GM21529 (cell line): ENCODE data around the gene ACSM4.
"Not testable (repeated sequence)": the region's sequence is repeated elsewhere in the genome, so short reads cannot be mapped to it uniquely, and the experiment has no call there.

ENCODE experiments used
- ATAC-seq: cut with Tn5 transposase; IDR thresholded peaks from one replicate; pipeline ENCODE4 v1.9.1; 2021; ENCODE audit not compliant: unreplicated experiment

Gene ACSM4

GRCh38 chr12:7303772-7304171 lies at the start of gene ACSM4:
ACSM4 (plus strand) TSS chr12:7304072; CDS start chr12:7304332, 260 bp downstream.
- no peak for ATAC-seq

- no peak for ATAC-seq
Measured at GRCh38 chr12:7259060-7259459, 44.8 kb upstream of the ACSM4 start.

- ATAC-seq = no peak
Measured at GRCh38 chr12:7264538-7264937, 39.3 kb upstream of the ACSM4 start.

GRCh38 chr12:7265251-7265650 lies 38.6 kb upstream of the ACSM4 start:
- no peak for ATAC-seq

GRCh38 chr12:7269273-7269672 lies 34.6 kb upstream of the ACSM4 start:
- no peak for ATAC-seq

GRCh38 chr12:7271893-7272514 lies 31.9 kb upstream of the ACSM4 start:
- no peak for ATAC-seq

- ATAC-seq = not testable (repeated sequence)
Measured at GRCh38 chr12:7275482-7275881, 28.4 kb upstream of the ACSM4 start.

- peak; percentile 75 for ATAC-seq
Measured at GRCh38 chr12:7282844-7283243, 21.0 kb upstream of the ACSM4 start.

- ATAC-seq = no peak
Measured at GRCh38 chr12:7289743-7290142, 14.1 kb upstream of the ACSM4 start.

- not testable (repeated sequence) for ATAC-seq
Measured at GRCh38 chr12:7290588-7290987, 13.3 kb upstream of the ACSM4 start.

GRCh38 chr12:7292300-7292699 lies 11.6 kb upstream of the ACSM4 start:
- no peak for ATAC-seq

- no peak for ATAC-seq
Measured at GRCh38 chr12:7293670-7294069, 10.2 kb upstream of the ACSM4 start.

GRCh38 chr12:7295529-7295928 lies 8.3 kb upstream of the ACSM4 start:
- ATAC-seq = no peak

- no peak for ATAC-seq
Measured at GRCh38 chr12:7297865-7298264, 6.0 kb upstream of the ACSM4 start.

GRCh38 chr12:7302266-7302986 lies 1.4 kb upstream of the ACSM4 start:
- no peak for ATAC-seq

GRCh38 chr12:7303230-7303629 lies 642 bp upstream of the ACSM4 start:
- ATAC-seq = no peak

GRCh38 chr12:7304456-7304855 lies 584 bp downstream of the ACSM4 start:
- no peak for ATAC-seq

- ATAC-seq = no peak
Measured at GRCh38 chr12:7310070-7310469, 6.2 kb downstream of the ACSM4 start.

GRCh38 chr12:7319930-7320329 lies 16.1 kb downstream of the ACSM4 start:
- ATAC-seq = no peak

GRCh38 chr12:7321624-7322023 lies 17.8 kb downstream of the ACSM4 start:
- no peak for ATAC-seq

GRCh38 chr12:7322599-7322998 lies 18.7 kb downstream of the ACSM4 start:
- no peak for ATAC-seq

- ATAC-seq = no peak
Measured at GRCh38 chr12:7324176-7324575, 20.3 kb downstream of the ACSM4 start.

GRCh38 chr12:7327918-7328317 lies 24.0 kb downstream of the ACSM4 start:
- ATAC-seq = no peak
